Measurements from ENCODE around the gene SLFN5.

- TF ChIP-seq CTCF (IDR thresholded peaks at IDR 0.05) (no peak), POLR2A (IDR thresholded peaks at IDR 0.05) (no peak)
These were observed 52.8 kb downstream of the SLFN5 start for GRCh38 chr17:35295686-35296085.

Measured in esophagus squamous epithelium (tissue), 4 donors.